OCI-LY7 (cell line): ENCODE measurements around the gene LAMP5. TPM values are rescaled to one million over a fixed set of nuclear protein-coding genes. Genes with fewer than 3 reads are reported as not detected.

Source experiments
- BruUV-seq: library from RNA; stranded (reverse); fragments of 400-500 nt; replicated peaks from 2 replicates; lab custom pipeline; 2021; lab: Mats Ljungman, UMichigan
- CTCF ChIA-PET: fragments of 300-600 bp; sonication (Branson Sonifier 250); formaldehyde crosslinking; loops from one replicate; lab custom pipeline; 2022; ENCODE audit warnings: antibody characterized with exemption; ENCODE audit not compliant: unreplicated experiment; lab: Charles Lee
- POLR2A ChIA-PET: fragments of 300-600 bp; sonication (Branson Sonifier 250); formaldehyde crosslinking; loops from one replicate; lab custom pipeline; 2022; ENCODE audit warnings: antibody characterized with exemption; lab: Charles Lee
- DNase-seq: peaks from one replicate; pipeline ENCODE4 v3.0.0-alpha.2; 2015; ENCODE audit warnings: low spot score
- H2AFZ ChIP-seq: fragments of 200-600 bp; sonication (generic), shearing (Covaris generic); 2 replicates; pipeline ENCODE4 v1.6.1; 2014; ENCODE audit warnings: mild to moderate bottlenecking, antibody characterized with exemption, low read length, moderate library complexity
- H3K27ac ChIP-seq: fragments of 200-600 bp; sonication (generic); 2 replicates; pipeline ENCODE4 v1.5.1; 2014; ENCODE audit warnings: mixed run types, low read depth, mild to moderate bottlenecking, moderate library complexity, low read length, inconsistent platforms; ENCODE audit not compliant: poor library complexity, severe bottlenecking
- H3K36me3 ChIP-seq: fragments of 200-600 bp; sonication (generic); 2 replicates; pipeline ENCODE4 v1.6.1; 2014; ENCODE audit warnings: mild to moderate bottlenecking, antibody characterized with exemption, low read length, moderate library complexity, mixed read lengths; ENCODE audit not compliant: insufficient read depth
- H3K4me1 ChIP-seq: fragments of 200-600 bp; sonication (generic); 2 replicates; pipeline ENCODE4 v1.5.1; 2014; ENCODE audit warnings: mild to moderate bottlenecking, low read length; ENCODE audit not compliant: insufficient read depth, poor library complexity, severe bottlenecking
- H3K4me2 ChIP-seq: fragments of 200-600 bp; sonication (generic); 2 replicates; pipeline ENCODE4 v1.6.1; 2014; ENCODE audit warnings: mild to moderate bottlenecking, low read length
- H3K4me3 ChIP-seq: fragments of 200-600 bp; sonication (generic); 2 replicates; pipeline ENCODE4 v1.5.1; 2014; ENCODE audit warnings: mild to moderate bottlenecking, low read depth, low read length; ENCODE audit not compliant: poor library complexity, severe bottlenecking
- H3K79me2 ChIP-seq: fragments of 200-600 bp; sonication (generic); 2 replicates; pipeline ENCODE4 v1.6.1; 2016; ENCODE audit warnings: low read depth, mild to moderate bottlenecking, low read length, moderate library complexity, mixed read lengths; ENCODE audit not compliant: insufficient read depth
- H3K9me2 ChIP-seq: fragments of 200-600 bp; sonication (generic); 2 replicates; pipeline ENCODE4 v1.6.1; 2016; ENCODE audit warnings: mild to moderate bottlenecking, low read length, mixed read lengths; ENCODE audit not compliant: insufficient read depth
- H3K9me3 ChIP-seq: fragments of 200-600 bp; sonication (generic); 2 replicates; pipeline ENCODE4 v1.6.1; 2014; ENCODE audit warnings: mild to moderate bottlenecking, mixed run types, low read length, mixed read lengths
- H4K20me1 ChIP-seq: fragments of 200-600 bp; sonication (generic); 2 replicates; pipeline ENCODE4 v1.6.1; 2014; ENCODE audit warnings: mild to moderate bottlenecking, antibody characterized with exemption, low read length, moderate library complexity, mixed read lengths; ENCODE audit not compliant: insufficient read depth
- EZH2phosphoT487 ChIP-seq: fragments of 200-600 bp; sonication (generic); IDR thresholded peaks from 2 replicates; pipeline ENCODE4 v1.6.1; 2018; ENCODE audit warnings: low read depth, borderline replicate concordance, mild to moderate bottlenecking, mixed run types, antibody characterized with exemption, low read length, moderate library complexity, mixed read lengths
- intact Hi-C: fragments of 100-400 bp; cut with micrococcal nuclease; formaldehyde crosslinking; loops from one replicate; pipeline ENCODE4 v1.10.0; 2022; ENCODE audit not compliant: unreplicated experiment
- total RNA-seq, 2 experiments: library from RNA; depleted of rRNA in 1 of 2; stranded (reverse); fragments of >200 nt in 1 of 2; shearing (Covaris generic) in 1 of 2; gene quantifications; 2 replicates each; pipeline ENCODE4 v1.2.3, GENCODE V29; 2014 to 2022
- TF ChIP-seq, protein P1 (sequence below): fragments of 200-600 bp; sonication (generic); conservative IDR thresholded peaks from 2 replicates; pipeline ENCODE4 v1.5.1; 2014; ENCODE audit warnings: mild to moderate bottlenecking, antibody characterized with exemption, low read length, moderate library complexity, mixed read lengths

The LAMP5 gene
- total RNA-seq, 2 experiments from 2014 or later, result not detected

DNA sequence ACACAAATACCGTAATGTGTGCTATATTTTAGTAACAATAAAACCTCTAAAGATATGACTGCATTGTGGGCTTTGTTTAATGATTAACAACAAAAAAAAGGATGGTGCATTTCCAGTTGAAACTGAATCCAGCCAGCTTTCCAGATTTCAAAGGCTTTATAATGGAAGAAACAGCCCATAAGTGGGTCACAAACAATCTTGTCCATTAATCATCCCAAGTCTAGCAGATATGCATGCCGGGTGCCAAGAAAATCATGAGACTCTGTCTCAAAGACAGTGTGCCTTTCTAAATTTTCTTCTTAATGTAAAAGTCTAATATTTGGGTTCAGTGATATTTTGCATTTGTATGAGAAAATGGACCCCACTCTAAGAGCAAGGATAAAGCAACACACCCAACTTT lies 20.6 kb upstream of the LAMP5 start:
- Histone ChIP-seq H3K9me2 (no peaks in the 10 kb centered on the region), H3K27ac (no peak overlapping the region), H3K36me3 (no peaks in the 10 kb centered on the region), H3K4me1 (no peaks in the 10 kb centered on the region), H3K9me3 (no peaks in the 10 kb centered on the region), H4K20me1 (no peaks in the 10 kb centered on the region), H3K79me2 (no peaks in the 10 kb centered on the region), H2AFZ (no peak overlapping the region), H3K4me3 (no peak overlapping the region), H3K4me2 (no peak overlapping the region)
- TF ChIP-seq, protein P1, sequence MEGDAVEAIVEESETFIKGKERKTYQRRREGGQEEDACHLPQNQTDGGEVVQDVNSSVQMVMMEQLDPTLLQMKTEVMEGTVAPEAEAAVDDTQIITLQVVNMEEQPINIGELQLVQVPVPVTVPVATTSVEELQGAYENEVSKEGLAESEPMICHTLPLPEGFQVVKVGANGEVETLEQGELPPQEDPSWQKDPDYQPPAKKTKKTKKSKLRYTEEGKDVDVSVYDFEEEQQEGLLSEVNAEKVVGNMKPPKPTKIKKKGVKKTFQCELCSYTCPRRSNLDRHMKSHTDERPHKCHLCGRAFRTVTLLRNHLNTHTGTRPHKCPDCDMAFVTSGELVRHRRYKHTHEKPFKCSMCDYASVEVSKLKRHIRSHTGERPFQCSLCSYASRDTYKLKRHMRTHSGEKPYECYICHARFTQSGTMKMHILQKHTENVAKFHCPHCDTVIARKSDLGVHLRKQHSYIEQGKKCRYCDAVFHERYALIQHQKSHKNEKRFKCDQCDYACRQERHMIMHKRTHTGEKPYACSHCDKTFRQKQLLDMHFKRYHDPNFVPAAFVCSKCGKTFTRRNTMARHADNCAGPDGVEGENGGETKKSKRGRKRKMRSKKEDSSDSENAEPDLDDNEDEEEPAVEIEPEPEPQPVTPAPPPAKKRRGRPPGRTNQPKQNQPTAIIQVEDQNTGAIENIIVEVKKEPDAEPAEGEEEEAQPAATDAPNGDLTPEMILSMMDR, result no peak
- no peak for TF ChIP-seq EZH2phosphoT487
- no TSS peak for BruUV-seq
- POLR2A ChIA-PET, result interaction anchor here (0.6 kb wide), 1 partner anchor 381 kb away, joined by 3 read pairs; no protein-coding TSS in a partner anchor
- intact Hi-C loops, result no loop called here
- no peak for DNase-seq
- CTCF ChIA-PET, result no interaction called here

DNA sequence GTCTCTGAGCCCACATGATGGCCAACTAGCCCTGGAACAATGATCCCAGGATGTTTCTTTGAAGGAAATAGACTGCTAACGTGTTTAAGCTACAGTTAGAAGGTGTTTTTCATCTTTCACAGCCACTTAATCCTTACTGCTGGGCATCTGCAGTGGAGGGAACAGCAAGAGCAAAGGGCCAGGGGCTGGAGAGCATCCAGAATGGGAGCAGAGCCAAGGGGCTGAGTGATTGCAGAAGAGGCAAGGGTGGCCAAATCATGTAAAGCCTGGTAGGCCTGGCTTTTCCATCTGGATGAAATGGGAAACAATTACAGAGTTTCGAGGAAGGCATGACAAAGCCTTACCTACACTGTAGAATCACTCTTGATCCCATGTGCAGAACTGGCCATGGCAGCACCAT lies 18.7 kb upstream of the LAMP5 start:
- H3K4me3 ChIP-seq, result no peak overlapping the region
- TF ChIP-seq, protein P1, result no peak
- TF ChIP-seq EZH2phosphoT487, result no peak
- H3K4me1 ChIP-seq, result no peaks in the 10 kb centered on the region
- H3K27ac ChIP-seq, result no peak overlapping the region
- no peaks in the 10 kb centered on the region for H3K79me2 ChIP-seq
- DNase-seq, result no peak
- H4K20me1 ChIP-seq, result no peaks in the 10 kb centered on the region
- ChIA-PET CTCF (no interaction called here), POLR2A (no interaction called here)
- H2AFZ ChIP-seq, result no peak overlapping the region
- no peak overlapping the region for H3K4me2 ChIP-seq
- no peaks in the 10 kb centered on the region for H3K9me3 ChIP-seq
- H3K36me3 ChIP-seq, result no peaks in the 10 kb centered on the region
- no peaks in the 10 kb centered on the region for H3K9me2 ChIP-seq
- intact Hi-C loops, result no loop called here
- BruUV-seq, result no TSS peak

DNA sequence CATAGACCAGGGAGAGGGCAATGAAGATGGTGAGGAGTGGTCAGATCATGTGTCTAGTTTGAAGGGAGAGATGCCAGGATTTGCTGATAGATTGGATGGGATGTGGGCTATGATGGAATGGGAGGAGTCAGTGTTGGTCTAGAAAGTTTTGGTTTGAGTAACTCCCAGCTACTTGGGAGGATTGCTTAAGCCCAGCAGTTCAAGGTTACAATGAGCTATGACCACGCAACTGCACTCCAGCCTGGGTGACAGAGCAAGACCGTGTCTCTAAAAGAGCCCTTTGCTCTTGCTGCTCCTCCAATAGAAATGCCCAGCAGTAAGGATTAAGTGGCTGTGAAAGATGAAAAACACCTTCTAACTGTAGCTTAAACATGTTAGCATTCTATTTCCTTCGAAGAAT lies 18.2 kb upstream of the LAMP5 start:
- no peaks in the 10 kb centered on the region for H3K4me1 ChIP-seq
- H2AFZ ChIP-seq, result no peak overlapping the region
- no peak overlapping the region for H3K27ac ChIP-seq
- ChIA-PET POLR2A (no interaction called here), CTCF (no interaction called here)
- H3K36me3 ChIP-seq, result no peaks in the 10 kb centered on the region
- intact Hi-C loops, result no loop called here
- TF ChIP-seq, protein P1, result no peak
- no peak for TF ChIP-seq EZH2phosphoT487
- no peaks in the 10 kb centered on the region for H3K9me2 ChIP-seq
- DNase-seq, result no peak
- no peak overlapping the region for H3K4me3 ChIP-seq
- no peaks in the 10 kb centered on the region for H4K20me1 ChIP-seq
- H3K4me2 ChIP-seq, result no peak overlapping the region
- no TSS peak for BruUV-seq
- H3K9me3 ChIP-seq, result no peaks in the 10 kb centered on the region
- H3K79me2 ChIP-seq, result no peaks in the 10 kb centered on the region
